NCI-H510A treated with DMSO at 0.1 percent for 48 hours (cell line): ENCODE data around the gene OR2A2.

Experiments
- DNase-seq: peaks from one replicate; lab custom pipeline; 2025; lab: John Stamatoyannopoulos, UW

OR2A2 gene

DNA sequence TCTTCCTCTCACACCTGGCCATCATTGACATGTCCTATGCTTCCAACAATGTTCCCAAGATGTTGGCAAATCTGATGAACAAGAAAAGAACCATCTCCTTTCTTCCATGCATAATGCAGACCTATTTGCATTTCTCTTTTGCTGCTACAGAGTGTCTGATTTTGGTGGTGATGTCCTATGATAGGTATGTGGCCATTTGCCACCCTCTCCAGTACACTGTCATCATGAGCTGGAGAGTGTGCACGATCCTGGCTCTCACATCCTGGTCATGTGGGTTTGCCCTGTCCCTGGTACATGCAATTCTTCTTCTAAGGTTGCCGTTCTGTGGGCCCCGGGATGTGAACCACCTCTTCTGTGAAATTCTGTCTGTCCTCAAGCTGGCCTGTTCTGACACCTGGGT, 32.8 kb downstream of the OR2A2 start:
- no peak for DNase-seq

DNA sequence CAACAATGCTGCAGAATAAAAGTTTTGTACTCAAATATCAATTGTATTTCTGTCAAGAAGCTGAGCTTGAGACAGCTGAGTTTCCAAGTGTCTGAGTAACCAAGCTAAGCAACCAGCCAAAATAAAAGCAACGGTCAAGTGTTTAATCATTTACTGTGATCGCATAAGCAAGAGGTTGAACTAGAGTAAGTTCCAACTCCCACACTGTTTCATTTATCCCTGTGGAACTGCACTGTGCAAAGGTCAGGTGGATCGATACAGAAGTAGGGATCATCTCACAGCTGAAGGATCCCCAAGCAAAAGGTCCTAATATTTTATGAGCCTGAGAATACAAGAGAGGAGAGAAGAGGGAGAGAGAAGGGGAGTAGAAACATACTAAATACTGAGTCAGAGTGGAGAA, 35.0 kb downstream of the OR2A2 start:
- no peak for DNase-seq

DNA sequence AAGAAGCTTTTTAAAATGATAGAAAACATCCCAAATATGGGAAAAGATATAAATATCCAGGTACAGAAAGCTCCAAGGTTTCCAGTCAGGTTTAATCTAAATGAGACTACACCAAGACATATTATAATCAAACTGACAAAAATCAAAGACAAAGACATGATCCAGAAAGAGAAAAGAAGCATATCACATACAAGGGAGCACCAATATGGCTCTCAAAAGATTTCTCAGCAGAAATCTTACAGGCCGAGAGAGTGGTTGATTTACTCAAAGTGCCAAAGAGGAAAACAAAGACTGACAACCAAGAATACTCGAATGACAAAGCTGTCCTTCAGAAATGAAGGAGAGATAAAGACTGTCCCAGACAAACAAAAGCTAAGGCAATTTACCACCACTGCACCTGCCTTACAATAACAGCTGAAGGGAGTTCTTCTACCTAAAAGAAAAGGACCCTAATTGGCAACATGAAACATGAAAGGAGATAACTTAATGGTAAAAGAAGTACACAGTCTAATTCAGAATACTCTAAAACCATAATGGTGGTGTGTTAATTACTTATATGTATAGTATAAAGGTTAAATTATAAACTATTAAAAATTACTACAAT, 38.9 kb downstream of the OR2A2 start:
- no peak for DNase-seq

DNA sequence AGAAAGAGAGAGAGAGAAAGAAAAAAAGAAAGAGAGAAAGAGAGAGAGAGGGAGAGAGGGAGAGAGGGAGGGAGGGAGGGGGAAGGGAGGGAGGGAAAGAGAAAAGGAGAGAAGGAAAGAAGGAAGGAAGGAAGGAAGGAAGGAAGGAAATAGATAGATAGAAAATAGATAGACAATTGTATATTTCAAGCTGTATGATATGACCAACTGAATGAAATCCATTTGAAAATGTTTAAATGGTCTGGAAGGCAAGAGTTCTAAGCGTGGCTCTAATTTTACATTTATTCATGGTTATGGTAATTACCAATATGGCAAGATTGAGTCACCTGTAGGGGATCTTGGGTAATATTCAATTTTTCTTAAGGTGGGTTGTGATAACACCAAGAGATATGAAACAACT, 49.5 kb downstream of the OR2A2 start:
- no peak for DNase-seq
